Parathyroid adenoma (tissue), 2 donors: ENCODE data around the gene PCGF2.

Experiments
- H2AFZ ChIP-seq: fragments of 300-600 bp; sonication (generic); one replicate; pipeline ENCODE4 v1.7.0; 2017; ENCODE audit warnings: antibody characterized with exemption, mild to moderate bottlenecking
- H3K27ac ChIP-seq: fragments of 300-600 bp; sonication (generic); one replicate; pipeline ENCODE4 v1.7.0; 2017
- H3K27me3 ChIP-seq: fragments of 300-600 bp; sonication (generic); one replicate; pipeline ENCODE4 v1.7.0; 2017; ENCODE audit warnings: low read length; ENCODE audit not compliant: control insufficient read depth, insufficient read depth
- H3K36me3 ChIP-seq: fragments of 300-600 bp; sonication (generic); one replicate; pipeline ENCODE4 v1.7.0; 2017; ENCODE audit warnings: low read length; ENCODE audit not compliant: control insufficient read depth, insufficient read depth
- H3K4me1 ChIP-seq: fragments of 300-600 bp; sonication (generic); one replicate; pipeline ENCODE4 v1.7.0; 2017; ENCODE audit warnings: control low read depth
- H3K4me2 ChIP-seq: fragments of 300-600 bp; sonication (generic); one replicate; pipeline ENCODE4 v1.7.0; 2017; ENCODE audit warnings: low read length
- H3K4me3 ChIP-seq: fragments of 300-600 bp; sonication (generic); one replicate; pipeline ENCODE4 v1.7.0; 2017; ENCODE audit warnings: low read depth, low read length
- H3K79me2 ChIP-seq: fragments of 300-600 bp; sonication (generic); one replicate; pipeline ENCODE4 v1.7.0; 2017; ENCODE audit warnings: control low read depth
- H3K9ac ChIP-seq: fragments of 300-600 bp; sonication (generic); one replicate; pipeline ENCODE4 v1.7.0; 2017; ENCODE audit warnings: mild to moderate bottlenecking
- H3K9me3 ChIP-seq: fragments of 300-600 bp; sonication (generic); one replicate; pipeline ENCODE4 v1.7.0; 2017; ENCODE audit warnings: low read length; ENCODE audit not compliant: control insufficient read depth
- TF ChIP-seq, protein P1 (sequence below): fragments of 300-600 bp; sonication (generic); IDR thresholded peaks from one replicate; pipeline ENCODE4 v1.7.0; 2017; ENCODE audit warnings: antibody characterized with exemption, mild to moderate bottlenecking
- donor health status: primary hyperparathyroidism.

Gene PCGF2

GRCh38 chr17:38740044-38740443 lies 8.1 kb downstream of the PCGF2 start:
- no peak overlapping the region for H3K27ac ChIP-seq
- H3K27me3 ChIP-seq, result no peaks in the 10 kb centered on the region
- no peaks in the 10 kb centered on the region for H3K36me3 ChIP-seq
- H3K4me1 ChIP-seq, result peaks cover 18% of the 10 kb centered on the region
- H3K4me3 ChIP-seq, result no peak overlapping the region
- TF ChIP-seq, protein P1, sequence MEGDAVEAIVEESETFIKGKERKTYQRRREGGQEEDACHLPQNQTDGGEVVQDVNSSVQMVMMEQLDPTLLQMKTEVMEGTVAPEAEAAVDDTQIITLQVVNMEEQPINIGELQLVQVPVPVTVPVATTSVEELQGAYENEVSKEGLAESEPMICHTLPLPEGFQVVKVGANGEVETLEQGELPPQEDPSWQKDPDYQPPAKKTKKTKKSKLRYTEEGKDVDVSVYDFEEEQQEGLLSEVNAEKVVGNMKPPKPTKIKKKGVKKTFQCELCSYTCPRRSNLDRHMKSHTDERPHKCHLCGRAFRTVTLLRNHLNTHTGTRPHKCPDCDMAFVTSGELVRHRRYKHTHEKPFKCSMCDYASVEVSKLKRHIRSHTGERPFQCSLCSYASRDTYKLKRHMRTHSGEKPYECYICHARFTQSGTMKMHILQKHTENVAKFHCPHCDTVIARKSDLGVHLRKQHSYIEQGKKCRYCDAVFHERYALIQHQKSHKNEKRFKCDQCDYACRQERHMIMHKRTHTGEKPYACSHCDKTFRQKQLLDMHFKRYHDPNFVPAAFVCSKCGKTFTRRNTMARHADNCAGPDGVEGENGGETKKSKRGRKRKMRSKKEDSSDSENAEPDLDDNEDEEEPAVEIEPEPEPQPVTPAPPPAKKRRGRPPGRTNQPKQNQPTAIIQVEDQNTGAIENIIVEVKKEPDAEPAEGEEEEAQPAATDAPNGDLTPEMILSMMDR, result no peak
- H3K9ac ChIP-seq, result no peak overlapping the region
- H3K79me2 ChIP-seq, result peaks cover 6% of the 10 kb centered on the region
- H3K9me3 ChIP-seq, result no peaks in the 10 kb centered on the region
- H3K4me2 ChIP-seq, result no peak overlapping the region
- H2AFZ ChIP-seq, result no peak overlapping the region

GRCh38 chr17:38739305-38739704 lies 8.8 kb downstream of the PCGF2 start:
- H3K9ac ChIP-seq, result no peak overlapping the region
- H3K4me1 ChIP-seq, result peaks cover 18% of the 10 kb centered on the region
- no peak overlapping the region for H3K4me3 ChIP-seq
- no peak overlapping the region for H3K27ac ChIP-seq
- no peak overlapping the region for H3K4me2 ChIP-seq
- H3K79me2 ChIP-seq, result peaks cover 3% of the 10 kb centered on the region
- H3K36me3 ChIP-seq, result no peaks in the 10 kb centered on the region
- H3K9me3 ChIP-seq, result no peaks in the 10 kb centered on the region
- no peaks in the 10 kb centered on the region for H3K27me3 ChIP-seq
- H2AFZ ChIP-seq, result no peak overlapping the region
- TF ChIP-seq, protein P1, result no peak

- Histone ChIP-seq H3K36me3 (no peaks in the 10 kb centered on the region), H2AFZ (no peak overlapping the region), H3K4me1 (peaks cover 14% of the 10 kb centered on the region), H3K9ac (no peak overlapping the region), H3K79me2 (peaks cover 3% of the 10 kb centered on the region), H3K27me3 (no peaks in the 10 kb centered on the region), H3K4me2 (no peak overlapping the region), H3K9me3 (no peaks in the 10 kb centered on the region), H3K4me3 (no peak overlapping the region), H3K27ac (no peak overlapping the region)
- TF ChIP-seq, protein P1, result no peak
These were observed 9.4 kb downstream of the PCGF2 start for GRCh38 chr17:38738686-38739085.

GRCh38 chr17:38738007-38738662 lies 10.0 kb downstream of the PCGF2 start:
- TF ChIP-seq, protein P1, result no peak
- no peak overlapping the region for H2AFZ ChIP-seq
- H3K4me2 ChIP-seq, result no peak overlapping the region
- no peaks in the 10 kb centered on the region for H3K36me3 ChIP-seq
- no peak overlapping the region for H3K4me3 ChIP-seq
- H3K27me3 ChIP-seq, result no peaks in the 10 kb centered on the region
- H3K9ac ChIP-seq, result no peak overlapping the region
- no peak overlapping the region for H3K27ac ChIP-seq
- H3K79me2 ChIP-seq, result peaks cover 3% of the 10 kb centered on the region
- H3K9me3 ChIP-seq, result no peaks in the 10 kb centered on the region
- H3K4me1 ChIP-seq, result peaks cover 11% of the 10 kb centered on the region
